ENCODE results near the gene SEMA4B.
"Not testable (repeated sequence)": the region's sequence is repeated elsewhere in the genome, so short reads cannot be mapped to it uniquely, and the experiment has no call there.

SEMA4B gene

GRCh38 chr15:90201130-90201943 lies at the start of gene SEMA4B:
Gene SEMA4B, plus strand, starts transcription at chr15:90201330. Its CDS starts 249 bp downstream, at chr15:90201579.
- peak; percentile 47 for DNase-seq (ENCODE audit: low read depth, low spot score)

DNA sequence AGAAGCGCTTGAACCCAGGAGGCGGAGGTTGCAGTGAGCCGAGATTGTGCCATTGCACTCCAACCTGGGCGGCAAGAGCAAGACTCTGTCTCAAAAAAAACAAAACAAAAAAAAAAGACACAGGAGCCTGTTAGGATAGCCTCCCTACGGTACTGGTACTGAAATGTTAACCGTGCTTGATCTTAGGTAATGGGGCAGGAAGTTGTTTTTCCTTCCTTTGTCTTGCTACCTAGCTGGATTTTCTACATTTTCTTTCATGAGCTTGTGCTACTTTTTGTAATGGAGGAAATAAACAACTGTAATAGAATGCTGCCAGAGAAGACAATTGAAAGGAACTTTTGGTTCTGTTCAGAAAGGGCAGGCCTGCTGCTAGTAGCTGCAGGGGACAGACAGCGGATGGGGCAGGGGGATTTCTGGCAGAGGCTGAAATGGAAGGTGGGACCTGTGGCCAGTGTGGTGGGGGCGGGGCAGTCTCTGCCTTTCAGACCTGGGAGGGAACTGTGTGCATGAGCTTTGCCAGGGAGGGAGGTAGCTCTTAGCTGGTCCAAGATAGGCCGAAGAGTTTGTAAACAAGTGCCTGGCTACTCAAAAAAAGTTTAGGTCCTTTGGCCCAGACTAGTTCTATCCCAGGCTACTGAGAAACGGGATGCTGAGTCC lies 49.0 kb upstream of the SEMA4B start:
- no peak for DNase-seq (ENCODE audit: low read depth, low spot score)

DNA sequence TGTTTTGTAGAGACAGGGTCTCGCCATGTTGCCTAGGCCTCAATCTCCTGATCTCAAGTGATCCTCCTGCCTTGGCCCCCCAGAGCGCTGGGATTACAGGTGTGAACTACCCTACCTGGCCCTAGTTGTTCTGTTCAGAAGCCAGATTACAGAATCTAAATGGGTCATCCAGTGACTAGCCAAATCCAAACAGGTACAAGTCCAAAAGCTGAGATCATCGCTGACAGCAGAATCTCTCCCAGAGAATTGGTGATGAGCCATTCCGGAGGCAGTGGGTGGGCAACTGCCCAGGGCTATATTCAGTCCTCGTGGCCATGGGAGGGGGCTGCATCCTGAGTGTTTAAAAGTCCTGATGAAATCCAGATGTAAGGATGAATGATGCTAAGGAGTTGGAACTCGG lies 47.5 kb upstream of the SEMA4B start:
- no peak for DNase-seq (ENCODE audit: low read depth, low spot score)

GRCh38 chr15:90154246-90154645 lies 46.9 kb upstream of the SEMA4B start:
- no peak for DNase-seq (ENCODE audit: low read depth, low spot score)

DNA sequence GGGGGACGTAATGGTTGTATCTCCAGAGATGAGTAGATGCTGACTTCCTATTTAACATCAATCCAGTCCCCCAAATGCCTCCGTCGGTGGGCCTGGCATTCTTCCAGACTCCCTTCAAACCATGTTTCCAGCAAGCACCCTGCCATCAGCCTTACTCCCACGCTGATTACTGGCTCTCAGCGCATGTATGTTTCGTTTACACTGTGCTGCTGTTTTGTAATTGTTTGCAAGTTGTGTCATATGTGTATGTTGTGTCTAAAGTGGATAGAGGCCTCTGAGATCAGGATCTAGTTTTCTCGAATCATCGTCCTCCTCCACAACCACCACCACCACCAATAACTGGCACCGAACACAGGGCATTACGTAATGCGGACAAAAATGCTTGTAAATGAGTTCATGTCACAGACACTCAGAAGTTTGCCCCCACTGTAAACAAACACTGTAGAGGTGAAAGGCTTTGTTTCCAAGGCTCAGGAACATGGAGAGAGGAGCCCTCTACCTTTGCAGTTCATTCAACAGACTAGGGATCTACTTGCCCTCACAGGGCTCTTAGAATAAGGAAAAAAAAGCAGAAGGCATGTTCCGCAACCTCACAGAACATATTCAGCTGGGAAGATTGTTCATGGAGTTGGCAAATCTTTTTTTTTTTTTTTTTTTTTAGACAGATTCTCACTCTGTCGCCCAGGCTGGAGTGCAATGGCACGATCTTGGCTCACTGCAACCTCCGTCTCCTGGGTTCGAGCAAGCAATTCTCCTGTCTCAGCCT lies 46.1 kb upstream of the SEMA4B start:
- DNase-seq (ENCODE audit: low read depth, low spot score), result no peak

DNA sequence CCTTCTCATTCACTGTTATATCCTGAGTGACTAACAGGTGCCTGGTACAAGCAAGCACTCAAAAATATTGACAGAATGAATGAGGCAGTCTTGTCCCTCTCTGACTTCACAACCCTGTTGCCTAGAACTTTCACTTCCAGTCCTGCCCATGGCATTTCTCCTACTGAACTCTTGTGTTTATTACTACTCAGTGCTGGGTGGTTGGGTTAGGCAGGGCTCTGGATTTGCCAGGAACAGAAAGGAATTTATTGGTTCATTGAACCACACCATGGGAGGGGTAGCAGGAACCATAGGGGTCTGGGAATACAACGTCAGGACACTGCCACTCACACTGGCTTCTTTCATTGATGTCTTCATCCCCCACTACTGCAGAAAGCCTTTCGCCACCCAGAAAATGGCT lies 41.9 kb upstream of the SEMA4B start:
- no peak for DNase-seq (ENCODE audit: low read depth, low spot score)

- no peak for DNase-seq (ENCODE audit: low read depth, low spot score)
These were observed 40.1 kb upstream of the SEMA4B start for GRCh38 chr15:90160781-90161727.

- no peak for DNase-seq (ENCODE audit: low read depth, low spot score)
These were observed 39.2 kb upstream of the SEMA4B start for GRCh38 chr15:90161950-90162361.

- DNase-seq (ENCODE audit: low read depth, low spot score), result no peak
These were observed 38.2 kb upstream of the SEMA4B start for GRCh38 chr15:90162956-90163355.

GRCh38 chr15:90164239-90164638 lies 36.9 kb upstream of the SEMA4B start:
- DNase-seq (ENCODE audit: low read depth, low spot score), result not testable (repeated sequence)

DNA sequence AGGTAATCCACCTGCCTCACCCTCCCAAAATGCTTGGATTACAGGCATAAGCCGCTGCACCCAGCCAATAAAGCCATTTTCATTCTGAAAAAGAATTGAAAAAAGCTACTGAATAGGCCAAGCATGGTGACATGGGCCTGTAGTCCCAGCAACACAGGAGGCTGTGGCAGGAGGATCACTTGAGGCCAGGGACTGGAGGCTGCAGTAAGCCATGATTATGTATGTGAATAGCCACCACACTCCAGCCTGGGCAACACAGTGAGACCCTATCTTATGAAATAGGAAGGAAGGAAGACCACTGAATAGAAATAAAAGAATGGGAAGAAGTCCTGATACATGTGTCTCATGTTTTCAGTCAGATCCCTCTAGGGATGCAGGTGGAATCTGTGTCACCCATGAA lies 36.0 kb upstream of the SEMA4B start:
- no peak for DNase-seq (ENCODE audit: low read depth, low spot score)

- DNase-seq (ENCODE audit: low read depth, low spot score), result no peak
These were observed 35.3 kb upstream of the SEMA4B start for GRCh38 chr15:90165659-90166489.

DNA sequence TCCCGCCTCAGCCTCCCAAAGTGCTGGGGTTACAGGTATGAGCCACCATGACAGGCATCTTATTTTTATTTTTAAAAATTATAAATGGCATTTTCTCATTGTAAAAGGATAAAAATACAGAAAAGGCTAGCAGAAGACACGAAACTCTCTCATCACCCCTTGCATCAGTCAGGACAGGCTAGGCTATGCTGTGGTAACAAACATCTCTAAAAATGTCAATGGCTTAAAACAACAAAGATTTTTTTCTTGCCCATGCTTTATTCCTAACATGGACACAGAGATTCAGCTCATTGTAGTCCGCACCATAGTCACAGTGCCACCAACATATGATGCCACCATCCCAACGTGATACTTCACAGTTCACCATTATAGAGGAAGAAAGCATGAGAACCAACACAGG lies 34.0 kb upstream of the SEMA4B start:
- DNase-seq (ENCODE audit: low read depth, low spot score), result no peak

- no peak for DNase-seq (ENCODE audit: low read depth, low spot score)
These were observed 29.5 kb upstream of the SEMA4B start for GRCh38 chr15:90171623-90172022.

DNA sequence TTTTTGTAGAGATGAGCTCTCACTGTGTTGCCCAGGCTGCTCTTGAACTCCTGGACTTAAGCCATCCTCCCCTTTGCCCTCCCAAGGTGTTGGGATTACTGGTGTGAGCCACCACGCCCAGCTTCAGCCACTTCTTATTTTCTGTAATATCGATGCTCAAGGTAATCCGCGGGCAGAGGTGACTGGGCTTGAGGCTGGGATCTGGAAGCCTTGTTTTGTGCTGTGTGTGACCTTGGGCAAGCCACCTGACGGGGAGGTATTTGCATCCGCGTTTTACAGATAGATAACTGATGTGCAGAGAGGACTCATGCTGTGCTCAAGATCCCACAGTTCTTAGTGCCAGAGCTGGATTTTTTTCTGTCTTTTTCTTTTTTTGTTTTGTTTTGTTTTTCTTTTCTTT lies 27.8 kb upstream of the SEMA4B start:
- no peak for DNase-seq (ENCODE audit: low read depth, low spot score)

DNA sequence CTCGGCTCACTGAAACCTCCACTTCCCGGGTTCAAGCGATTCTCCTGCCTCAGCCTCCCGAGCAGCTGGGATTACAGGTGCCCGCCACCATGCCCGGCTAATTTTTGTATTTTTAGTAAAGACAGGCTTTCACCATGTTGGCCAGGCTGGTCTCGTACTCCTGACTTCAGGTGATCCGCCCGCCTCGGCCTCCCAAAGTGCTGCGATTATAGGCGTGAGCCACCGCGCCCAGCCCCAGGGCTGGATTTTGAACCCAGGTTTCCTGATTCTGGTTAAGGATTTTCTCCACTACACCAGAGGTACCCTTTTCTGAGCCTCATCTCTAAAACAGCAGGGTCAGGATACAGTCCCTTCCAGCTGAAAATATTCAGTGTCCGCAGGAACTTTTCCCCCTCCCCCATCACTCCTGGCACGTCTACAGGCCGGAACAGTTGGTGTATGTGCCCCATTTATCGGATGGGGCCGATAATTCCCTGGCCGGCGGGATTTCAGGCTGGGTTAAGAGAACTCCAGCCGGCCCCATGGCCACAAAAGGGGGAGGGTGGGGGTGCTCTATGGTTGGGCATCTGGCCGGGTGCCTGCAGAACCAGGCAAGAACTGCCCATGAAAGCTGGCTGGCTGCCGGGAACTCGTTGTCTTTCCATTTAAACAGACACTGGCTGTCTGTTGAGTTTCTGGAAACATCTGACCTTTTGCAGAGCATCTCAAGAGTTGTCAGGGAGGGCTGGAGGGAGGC lies 26.8 kb upstream of the SEMA4B start:
- DNase-seq (ENCODE audit: low read depth, low spot score), result no peak

- no peak for DNase-seq (ENCODE audit: low read depth, low spot score)
These were observed 24.1 kb upstream of the SEMA4B start for GRCh38 chr15:90177012-90177411.

- no peak for DNase-seq (ENCODE audit: low read depth, low spot score)
These were observed 22.4 kb upstream of the SEMA4B start for GRCh38 chr15:90178468-90179435.

GRCh38 chr15:90181776-90182175 lies 19.4 kb upstream of the SEMA4B start:
- DNase-seq (ENCODE audit: low read depth, low spot score), result no peak
